Jurkat, Clone E6-1 (cell line): ENCODE measurements around the gene NTM.

Source experiments
- DNase-seq: peaks from one replicate; pipeline ENCODE4 v3.0.0-alpha.2; 2011; ENCODE audit warnings: low read depth, low spot score
- H3K4me3 ChIP-seq: 2 replicates; pipeline ENCODE4 v1.5.1; 2011; ENCODE audit warnings: mild to moderate bottlenecking, low read length, control low read depth, moderate library complexity

Gene NTM

DNA sequence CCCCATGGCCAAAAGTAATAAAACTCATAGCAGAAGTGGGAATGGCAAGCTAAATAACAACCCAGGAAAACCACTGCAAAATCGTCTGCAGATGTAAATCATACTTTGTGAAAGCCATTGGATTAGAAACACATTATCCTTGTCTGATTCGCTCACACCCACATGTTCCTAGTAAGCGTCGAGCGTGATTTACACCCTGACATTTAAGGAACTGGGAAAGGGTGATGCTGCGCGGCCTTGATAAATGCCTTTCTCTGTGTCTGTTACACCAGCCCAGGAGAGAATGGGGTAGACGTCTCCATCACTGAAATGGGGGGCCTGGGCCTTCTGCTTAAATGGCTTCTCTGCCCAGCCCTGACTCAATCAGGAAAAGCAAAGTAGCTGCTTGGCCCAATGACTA is 162.7 kb downstream of the NTM start:
- no peak overlapping the region for H3K4me3 ChIP-seq
- DNase-seq: no peak

DNA sequence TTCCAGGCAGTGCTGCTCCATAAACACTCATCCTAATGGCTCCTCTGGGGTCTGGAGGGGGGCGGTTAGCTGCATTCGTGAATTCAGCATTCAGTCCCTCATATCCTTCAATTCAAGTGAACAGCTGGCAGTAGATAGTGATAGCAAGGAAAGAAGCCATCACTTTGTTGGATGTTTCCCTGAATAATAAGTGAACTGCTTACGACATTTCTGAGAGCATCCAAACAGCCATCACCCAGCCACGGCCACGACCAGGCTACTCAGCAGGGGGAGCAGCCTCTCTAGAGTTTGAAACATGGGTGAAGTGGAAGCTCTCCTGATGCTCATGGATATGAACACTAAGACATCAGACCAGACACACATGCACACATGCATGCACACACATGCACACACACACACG is 163.6 kb downstream of the NTM start:
- no peak for DNase-seq
- no peak overlapping the region for H3K4me3 ChIP-seq

GRCh38 chr11:131534611-131535010 is 164.2 kb downstream of the NTM start:
- no peak overlapping the region for H3K4me3 ChIP-seq
- DNase-seq: no peak

GRCh38 chr11:131536159-131536558 is 165.7 kb downstream of the NTM start:
- no peak overlapping the region for H3K4me3 ChIP-seq
- DNase-seq: no peak

GRCh38 chr11:131537196-131537595 is 166.8 kb downstream of the NTM start:
- no peak overlapping the region for H3K4me3 ChIP-seq
- DNase-seq: peak; percentile 89

DNA sequence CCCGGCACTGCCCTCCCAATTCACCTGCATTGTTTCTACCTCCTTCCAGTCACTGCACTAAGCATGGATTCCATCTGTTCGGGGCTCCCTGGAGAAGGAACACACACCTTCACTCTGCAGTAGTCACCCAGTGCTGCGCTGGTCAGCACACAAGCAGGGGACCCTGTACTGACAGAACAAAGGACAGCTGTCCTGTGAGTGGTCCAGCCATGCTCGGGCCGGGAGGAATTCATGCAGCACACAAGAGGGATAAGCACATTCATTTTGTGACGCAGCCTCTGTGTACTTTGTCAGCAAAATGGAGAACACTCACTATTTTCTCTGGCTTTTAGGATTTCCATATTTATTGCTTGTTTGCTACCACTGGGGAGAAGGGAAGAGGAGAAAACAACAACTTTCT is 167.3 kb downstream of the NTM start:
- no peak overlapping the region for H3K4me3 ChIP-seq
- no peak for DNase-seq

- DNase-seq: no peak
- H3K4me3 ChIP-seq: no peak overlapping the region
Observed at GRCh38 chr11:131538322-131538721, 167.9 kb downstream of the NTM start.

GRCh38 chr11:131540676-131541075 is 170.3 kb downstream of the NTM start:
- H3K4me3 ChIP-seq: no peak overlapping the region
- no peak for DNase-seq

DNA sequence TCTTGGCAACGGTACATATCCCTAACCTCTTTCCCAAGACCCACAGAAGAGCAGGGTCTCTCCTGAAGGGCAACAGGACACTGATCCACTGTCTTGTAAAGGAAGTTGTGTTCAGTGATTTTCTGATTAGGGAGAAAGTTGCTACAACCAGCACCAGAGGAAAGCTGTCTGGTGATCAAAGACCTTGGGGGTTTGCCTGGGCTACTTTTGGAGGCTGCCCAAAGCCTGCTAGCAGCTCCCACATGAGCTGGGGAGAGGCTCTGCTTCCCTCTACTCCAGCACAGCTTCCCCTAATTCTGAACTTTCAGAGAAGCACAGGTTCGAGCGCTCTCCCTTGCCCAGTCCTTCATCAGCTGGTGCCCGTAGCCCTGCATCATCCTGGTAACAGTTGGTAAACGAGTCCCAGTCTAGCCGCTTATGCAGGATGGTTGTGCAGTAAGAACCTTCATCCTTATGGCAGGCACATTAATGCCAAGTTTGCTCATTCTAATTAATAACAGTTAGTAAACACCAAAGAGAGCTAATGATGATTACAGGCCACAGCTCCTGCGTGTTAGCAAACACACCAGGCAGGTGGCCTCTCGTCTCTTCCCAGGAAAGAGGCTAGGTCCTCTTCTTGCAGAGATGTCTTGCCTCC is 173.1 kb downstream of the NTM start:
- H3K4me3 ChIP-seq: no peak overlapping the region
- no peak for DNase-seq

DNA sequence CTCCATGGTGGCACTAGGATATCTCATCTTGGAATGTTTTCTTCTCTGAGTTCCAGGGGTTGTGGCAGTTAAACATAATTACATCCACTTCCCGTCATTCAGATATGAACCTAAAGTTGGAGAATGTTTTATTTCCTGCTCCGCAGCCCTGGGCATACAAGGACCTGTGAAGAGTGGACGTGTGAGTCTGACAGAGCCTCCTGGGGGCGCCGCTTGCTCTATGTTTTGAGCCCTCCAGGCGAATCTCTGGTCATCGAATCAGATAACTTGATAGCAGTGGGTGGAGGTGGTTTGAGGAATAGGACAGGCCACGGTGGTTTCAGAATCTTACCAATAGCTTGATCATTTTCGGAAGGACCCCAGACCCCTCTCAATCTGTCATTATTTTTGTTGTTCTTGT is 174.2 kb downstream of the NTM start:
- DNase-seq: no peak
- H3K4me3 ChIP-seq: no peak overlapping the region

DNA sequence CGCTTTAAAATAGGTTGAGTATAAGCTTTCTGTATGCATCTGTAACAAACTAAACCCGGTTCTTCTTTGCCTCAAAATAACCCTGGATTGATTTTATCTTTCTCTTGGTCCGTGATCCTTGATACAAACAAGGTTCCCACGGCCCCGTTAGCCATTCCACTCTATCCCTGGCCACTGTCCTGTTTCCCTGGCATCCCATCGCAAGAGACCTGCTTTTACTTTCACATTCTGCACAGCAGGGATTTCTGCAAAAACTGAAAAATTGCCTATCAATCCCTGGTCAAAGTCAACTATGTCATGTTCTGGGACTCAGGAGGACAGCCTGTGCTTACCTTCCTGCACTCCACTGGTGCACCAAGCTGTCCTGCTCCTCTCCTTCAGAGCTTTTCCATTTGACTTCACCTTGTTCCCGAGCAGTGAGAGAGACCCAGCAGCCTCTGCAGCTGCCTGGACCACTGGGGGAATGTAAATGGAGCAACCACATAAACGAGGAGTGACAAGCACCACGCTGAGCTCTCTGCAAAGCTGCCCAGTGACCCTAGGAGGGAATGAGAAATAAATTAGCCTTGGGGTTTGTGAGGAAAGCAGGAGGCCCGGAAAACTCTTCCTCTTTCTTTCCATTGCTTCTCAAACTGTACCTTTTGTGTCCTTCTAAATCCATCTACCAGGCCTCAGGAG is 175.9 kb downstream of the NTM start:
- no peak overlapping the region for H3K4me3 ChIP-seq
- no peak for DNase-seq

DNA sequence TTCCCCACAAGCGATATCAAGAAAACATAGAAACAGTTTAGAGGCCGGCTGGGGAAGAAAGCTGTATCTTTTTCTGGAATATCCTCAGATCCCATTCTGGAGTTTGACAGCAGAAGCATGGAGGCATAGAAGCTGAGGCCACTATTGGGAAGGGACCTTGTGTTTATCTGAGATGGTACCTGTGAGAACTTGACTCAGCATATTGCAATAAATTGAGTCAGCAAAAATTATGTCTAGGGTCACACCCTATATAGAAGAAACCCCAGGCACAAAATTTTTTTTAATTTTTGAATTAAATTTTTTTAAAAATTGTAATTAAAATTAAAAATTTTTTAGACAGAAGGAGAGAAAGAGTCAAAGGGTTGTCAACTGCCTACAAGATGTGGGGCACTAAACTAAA is 178.7 kb downstream of the NTM start:
- no peak overlapping the region for H3K4me3 ChIP-seq
- no peak for DNase-seq

DNA sequence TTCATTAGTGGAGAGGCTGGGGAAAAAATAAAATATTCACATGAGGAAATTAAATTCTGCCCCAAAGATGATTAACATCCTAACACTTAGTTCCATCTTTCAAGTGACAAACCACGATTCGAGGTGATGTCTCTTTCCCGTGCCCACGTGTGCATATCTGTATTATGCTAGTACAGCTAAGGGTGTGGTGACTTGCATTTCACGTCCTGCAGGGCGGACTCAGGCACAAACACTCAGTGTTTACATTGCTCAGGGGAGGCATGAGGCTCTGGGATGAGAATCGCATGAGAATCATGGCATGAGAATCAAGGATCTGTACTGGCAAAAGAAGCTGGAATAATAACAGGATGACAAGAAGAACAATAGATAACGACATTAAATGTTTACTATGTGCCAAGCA is 179.4 kb downstream of the NTM start:
- H3K4me3 ChIP-seq: no peak overlapping the region
- no peak for DNase-seq

GRCh38 chr11:131560287-131560686 is 189.9 kb downstream of the NTM start:
- no peak for DNase-seq
- H3K4me3 ChIP-seq: no peak overlapping the region

GRCh38 chr11:131561501-131561900 is 191.1 kb downstream of the NTM start:
- no peak for DNase-seq
- H3K4me3 ChIP-seq: no peak overlapping the region

GRCh38 chr11:131561972-131562371 is 191.6 kb downstream of the NTM start:
- no peak for DNase-seq
- no peak overlapping the region for H3K4me3 ChIP-seq

DNA sequence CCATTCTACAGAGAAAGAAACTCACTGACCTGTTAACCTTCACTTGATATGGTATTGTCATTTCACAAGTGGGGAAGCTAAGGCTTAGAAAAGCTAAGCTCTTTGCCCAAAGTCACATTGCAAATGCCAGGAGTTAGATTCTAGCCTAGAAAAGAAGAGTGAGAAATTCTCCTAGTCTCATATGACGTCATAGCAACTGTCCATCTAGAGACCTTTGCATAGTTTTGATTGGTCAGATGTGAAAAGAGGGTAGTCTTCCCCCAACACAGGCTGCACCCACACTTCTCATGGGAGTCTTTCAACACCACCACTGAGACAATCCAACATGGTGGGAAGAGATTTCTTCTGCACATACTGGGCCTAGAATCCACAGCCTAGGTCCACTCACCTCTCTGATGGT is 197.9 kb downstream of the NTM start:
- H3K4me3 ChIP-seq: no peak overlapping the region
- DNase-seq: no peak

DNA sequence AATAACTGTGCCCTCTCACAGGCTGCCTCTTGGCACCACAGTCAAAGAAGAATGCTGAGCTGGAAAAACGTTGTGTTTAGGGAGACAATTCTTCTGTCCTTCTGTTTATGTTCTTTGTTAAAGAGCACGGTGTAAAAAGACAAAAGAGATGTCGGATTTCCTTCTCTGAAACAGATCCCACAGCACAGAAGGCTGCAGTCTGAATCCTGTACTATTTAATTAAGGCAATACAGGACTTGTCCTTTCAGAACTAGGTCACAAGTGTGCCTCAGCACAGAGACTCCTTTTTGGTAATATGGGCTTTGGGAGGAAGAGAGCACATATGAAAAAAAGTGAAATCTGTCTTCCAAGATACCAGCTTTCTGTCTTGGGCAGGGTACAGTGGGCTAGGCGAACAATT is 201.2 kb downstream of the NTM start:
- no peak overlapping the region for H3K4me3 ChIP-seq
- no peak for DNase-seq

DNA sequence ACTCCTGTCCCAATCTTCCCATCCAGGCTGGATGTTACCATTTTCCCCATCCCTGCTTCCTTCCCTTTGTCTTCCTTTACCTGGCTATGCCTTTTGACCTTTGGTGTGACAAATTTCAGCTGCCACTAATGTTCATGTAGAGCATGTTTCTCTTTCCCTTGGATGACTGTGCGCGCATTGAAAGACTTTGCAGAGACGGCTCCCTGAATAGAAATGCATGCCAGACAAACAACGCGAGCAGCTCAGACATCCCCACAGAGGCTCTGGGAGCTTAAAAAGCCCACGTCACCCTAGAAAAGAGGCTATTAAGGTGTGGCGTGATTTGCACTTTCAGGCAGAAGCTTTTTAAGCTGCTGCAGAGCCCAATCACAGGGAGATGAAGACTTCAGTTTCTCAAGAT is 202.0 kb downstream of the NTM start:
- DNase-seq: no peak

DNA sequence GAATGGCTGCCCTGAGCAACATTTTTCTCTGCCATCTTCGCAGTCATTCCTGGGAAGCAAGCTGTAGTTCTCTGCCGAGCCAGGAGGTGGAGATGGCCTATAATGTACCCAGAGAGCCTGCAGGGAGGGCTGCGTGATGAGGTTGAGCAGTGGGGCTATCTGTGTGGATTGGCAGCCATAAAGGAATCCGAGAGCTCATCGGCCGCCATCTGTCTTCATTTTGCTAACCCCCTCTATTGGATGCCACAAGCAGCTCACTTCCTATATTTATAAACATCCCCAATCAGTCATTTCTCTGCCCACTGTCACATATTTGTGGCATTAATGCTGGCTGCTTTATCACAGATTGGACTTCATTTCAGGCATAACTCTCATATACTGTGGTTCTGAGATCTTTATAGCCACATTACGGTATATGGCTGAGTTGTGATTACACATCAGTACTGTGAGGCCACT is 209.5 kb downstream of the NTM start:
- H3K4me3 ChIP-seq: no peak overlapping the region
- peak; percentile 59 for DNase-seq

More for the DNA sequence above, 202.0 kb downstream of the NTM start:
- no peak overlapping the region for H3K4me3 ChIP-seq

DNA sequence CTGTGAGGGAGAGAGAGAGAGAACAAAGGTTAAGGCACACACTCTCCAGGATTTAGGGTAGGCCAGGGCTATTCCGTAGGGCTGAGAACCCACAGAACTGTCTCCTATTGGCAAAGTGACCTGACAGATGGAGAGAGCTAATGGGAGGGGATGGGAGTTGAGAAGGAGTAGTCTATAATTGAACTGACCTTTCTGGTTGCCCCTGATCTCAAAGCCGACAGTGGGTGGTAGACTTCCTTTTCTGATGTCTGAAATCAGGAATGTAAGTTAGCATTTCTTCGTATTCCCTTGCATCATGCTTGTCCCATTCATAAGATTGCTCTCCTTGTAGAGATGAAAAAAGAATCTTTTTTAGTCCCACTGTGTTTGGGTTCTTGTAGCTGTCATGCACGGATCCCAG is 210.1 kb downstream of the NTM start:
- no peak overlapping the region for H3K4me3 ChIP-seq
- DNase-seq: no peak
